ENCODE data around the gene CSNK1E.

CSNK1E gene

DNA sequence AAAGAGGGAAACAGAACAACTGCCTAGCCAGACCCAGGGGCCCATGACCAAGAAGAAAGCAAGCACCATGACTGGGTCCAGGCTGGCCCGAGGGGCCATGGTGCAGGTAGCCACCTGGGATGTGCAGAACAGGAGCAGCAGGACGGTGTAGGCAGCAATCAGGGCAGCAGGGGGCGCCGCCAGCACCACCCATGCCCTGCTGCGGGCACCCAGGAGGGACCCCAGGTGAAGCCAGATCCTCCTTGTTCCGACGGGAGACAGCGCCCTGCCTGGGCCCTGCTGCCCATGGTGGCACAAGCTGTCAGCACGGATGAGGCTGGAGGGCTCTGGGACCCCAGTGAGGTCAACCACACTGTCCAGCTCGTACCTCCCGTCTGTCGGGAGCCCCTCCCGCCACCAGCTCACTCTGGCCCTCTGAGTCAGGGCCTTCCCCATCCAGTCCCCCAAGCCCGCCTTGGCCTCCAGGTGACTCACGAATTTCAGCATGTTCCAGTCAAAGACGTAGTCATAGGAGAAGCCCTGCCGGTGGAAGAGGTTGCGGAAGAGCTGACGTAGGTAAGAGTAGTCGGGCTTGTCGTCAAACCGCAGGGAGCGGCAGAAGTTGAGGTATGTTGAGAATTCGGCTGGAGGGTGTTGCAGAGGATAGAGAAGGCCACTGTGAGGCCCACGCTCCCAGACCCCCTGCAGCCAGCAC, 18.8 kb downstream of the CSNK1E start:
- no peaks in the 10 kb centered on the region for H3K27me3 ChIP-seq (ENCODE audit: insufficient read depth, low read length)
- no peak overlapping the region for H2AK5ac ChIP-seq (ENCODE audit: low read length)
- peak overlapping the region; percentile 37 for H2BK5ac ChIP-seq (ENCODE audit: low read depth, low read length, poor library complexity)
- H2BK12ac ChIP-seq (ENCODE audit: low read length) = peak overlapping the region; percentile 0
- H3K79me1 ChIP-seq (ENCODE audit: low read length) = peaks cover 19% of the 10 kb centered on the region
- no peak overlapping the region for H3K4me2 ChIP-seq (ENCODE audit: low read length)
- H3K79me2 ChIP-seq (ENCODE audit: control insufficient read depth, insufficient read depth, low read length, poor library complexity) = peaks cover 2% of the 10 kb centered on the region
- no peak overlapping the region for H3K23ac ChIP-seq (ENCODE audit: low read length)
- H2BK120ac ChIP-seq (ENCODE audit: insufficient read depth, low read length, poor library complexity) = peak overlapping the region; percentile 0
- peak overlapping the region; percentile 27 for H3K4me3 ChIP-seq (ENCODE audit: low read depth, low read length)
- H3K9me3 ChIP-seq (ENCODE audit: insufficient read depth, low read depth, low read length) = no peaks in the 10 kb centered on the region
- WGBS (ENCODE audit: extremely low coverage, insufficient coverage, insufficient read length) = no CpG with 5 or more reads among the region's 25 CpGs
- H4K12ac ChIP-seq (ENCODE audit: low read depth, low read length) = no peak overlapping the region
- peak overlapping the region; percentile 54 for H4K91ac ChIP-seq (ENCODE audit: low read depth, low read length)
- H3K14ac ChIP-seq (ENCODE audit: low read length) = peak overlapping the region; percentile 5
- H3K36me3 ChIP-seq (ENCODE audit: control insufficient read depth in 1 of 2, insufficient read depth in 2 of 2, low read length in 2 of 2) = peaks cover 97% of the 10 kb centered on the region in 2 experiments
- H4K8ac ChIP-seq (ENCODE audit: low read depth, low read length) = peak overlapping the region; percentile 50
- H3K9ac ChIP-seq (ENCODE audit: low read length) = no peak overlapping the region
- no peak overlapping the region for H2AFZ ChIP-seq (ENCODE audit: insufficient read depth, low read length, poor library complexity)
- peak overlapping the region; percentile 4 for H3K18ac ChIP-seq (ENCODE audit: low read length)
- H3K27ac ChIP-seq (ENCODE audit: low read depth, low read length) = peak overlapping the region; percentile 82
- peaks cover 30 to 31% of the 10 kb centered on the region in 2 experiments for H3K4me1 ChIP-seq (ENCODE audit: control insufficient read depth in 1 of 2, insufficient read depth in 2 of 2, low read length in 2 of 2)
- peak overlapping the region; percentile 0 for H3K4ac ChIP-seq (ENCODE audit: low read depth, low read length)
- DNase-seq = peak; percentile 99

DNA sequence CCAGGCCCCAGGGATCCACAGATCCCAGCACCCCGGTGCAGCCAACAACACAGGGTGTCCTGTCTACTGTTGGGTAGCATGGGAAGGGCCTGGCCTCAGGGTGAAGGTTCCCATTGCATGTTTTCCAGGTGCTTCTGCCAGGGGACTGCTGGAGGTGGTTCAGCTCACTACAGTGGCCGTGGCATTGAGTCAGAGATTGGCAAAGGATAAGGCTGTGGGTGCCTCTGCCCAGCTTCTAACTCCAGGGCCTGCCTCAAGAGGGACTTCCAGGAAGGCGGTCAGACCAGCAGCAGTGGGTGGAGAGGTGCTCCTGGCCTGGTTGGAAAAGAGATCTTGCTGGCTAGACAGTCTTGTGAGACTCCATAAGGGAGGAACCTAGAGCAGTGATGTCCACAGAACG, 20.9 kb downstream of the CSNK1E start:
- WGBS (ENCODE audit: extremely low coverage, insufficient coverage, insufficient read length) = no CpG with 5 or more reads among the region's 4 CpGs
- no peak overlapping the region for H3K23ac ChIP-seq (ENCODE audit: low read length)

DNA sequence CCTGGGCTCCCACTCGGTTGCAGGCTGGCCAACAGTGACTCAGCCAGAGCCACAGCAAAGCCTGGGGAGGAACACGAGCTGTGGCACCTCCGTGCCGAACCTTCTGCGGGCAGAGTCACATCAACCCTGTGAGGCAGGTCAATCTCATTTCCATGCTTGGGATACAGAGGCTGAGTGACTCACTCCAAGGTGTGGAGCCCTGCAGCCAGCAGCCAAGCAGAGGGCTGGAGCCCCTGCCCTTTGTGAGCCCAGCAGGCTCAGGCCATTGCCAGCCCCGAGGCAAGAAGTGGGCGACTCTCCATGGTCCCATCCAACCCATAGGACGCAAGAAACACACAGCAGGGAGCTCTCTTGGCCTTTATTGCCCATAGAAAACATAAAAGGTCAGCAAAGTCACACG, 21.4 kb downstream of the CSNK1E start:
- Histone ChIP-seq H3K14ac (ENCODE audit: low read length) (no peak overlapping the region), H2BK12ac (ENCODE audit: low read length) (no peak overlapping the region), H2BK5ac (ENCODE audit: low read depth, low read length, poor library complexity) (no peak overlapping the region), H2AFZ (ENCODE audit: insufficient read depth, low read length, poor library complexity) (no peak overlapping the region), H3K18ac (ENCODE audit: low read length) (peak overlapping the region; percentile 30), H3K9ac (ENCODE audit: low read length) (no peak overlapping the region), H3K79me2 (ENCODE audit: control insufficient read depth, insufficient read depth, low read length, poor library complexity) (peaks cover 3% of the 10 kb centered on the region), H4K12ac (ENCODE audit: low read depth, low read length) (no peak overlapping the region), H4K91ac (ENCODE audit: low read depth, low read length) (no peak overlapping the region), H3K4me2 (ENCODE audit: low read length) (no peak overlapping the region), H3K36me3 (ENCODE audit: control insufficient read depth in 1 of 2, insufficient read depth in 2 of 2, low read length in 2 of 2) (peaks cover 93% of the 10 kb centered on the region in 2 experiments), H3K9me3 (ENCODE audit: insufficient read depth, low read depth, low read length) (no peaks in the 10 kb centered on the region), H2AK5ac (ENCODE audit: low read length) (no peak overlapping the region), H3K4me3 (ENCODE audit: low read depth, low read length) (no peak overlapping the region), H3K27ac (ENCODE audit: low read depth, low read length) (no peak overlapping the region), H3K27me3 (ENCODE audit: insufficient read depth, low read length) (no peaks in the 10 kb centered on the region), H3K23ac (ENCODE audit: low read length) (no peak overlapping the region), H4K8ac (ENCODE audit: low read depth, low read length) (no peak overlapping the region), H3K4ac (ENCODE audit: low read depth, low read length) (no peak overlapping the region), H2BK120ac (ENCODE audit: insufficient read depth, low read length, poor library complexity) (no peak overlapping the region), H3K79me1 (ENCODE audit: low read length) (peaks cover 22% of the 10 kb centered on the region), H3K4me1 (ENCODE audit: control insufficient read depth in 1 of 2, insufficient read depth in 2 of 2, low read length in 2 of 2) (peaks cover 45% of the 10 kb centered on the region in 2 experiments)
- no CpG with 5 or more reads among the region's 9 CpGs for WGBS (ENCODE audit: extremely low coverage, insufficient coverage, insufficient read length)
- peak; percentile 61 to 63 for DNase-seq

More for the DNA sequence above, 20.9 kb downstream of the CSNK1E start:
- Histone ChIP-seq H3K4me1 (ENCODE audit: control insufficient read depth in 1 of 2, insufficient read depth in 2 of 2, low read length in 2 of 2) (peaks cover 41% of the 10 kb centered on the region in 2 experiments), H3K9ac (ENCODE audit: low read length) (no peak overlapping the region), H3K27ac (ENCODE audit: low read depth, low read length) (no peak overlapping the region), H3K9me3 (ENCODE audit: insufficient read depth, low read depth, low read length) (no peaks in the 10 kb centered on the region), H4K91ac (ENCODE audit: low read depth, low read length) (no peak overlapping the region), H3K14ac (ENCODE audit: low read length) (no peak overlapping the region), H3K79me1 (ENCODE audit: low read length) (peaks cover 22% of the 10 kb centered on the region), H4K8ac (ENCODE audit: low read depth, low read length) (no peak overlapping the region), H3K18ac (ENCODE audit: low read length) (peak overlapping the region; percentile 3), H2BK120ac (ENCODE audit: insufficient read depth, low read length, poor library complexity) (no peak overlapping the region), H3K4me2 (ENCODE audit: low read length) (no peak overlapping the region), H4K12ac (ENCODE audit: low read depth, low read length) (no peak overlapping the region), H2BK12ac (ENCODE audit: low read length) (peak overlapping the region; percentile 3), H3K36me3 (ENCODE audit: control insufficient read depth in 1 of 2, insufficient read depth in 2 of 2, low read length in 2 of 2) (peaks cover 93% of the 10 kb centered on the region in 2 experiments), H3K79me2 (ENCODE audit: control insufficient read depth, insufficient read depth, low read length, poor library complexity) (peaks cover 3% of the 10 kb centered on the region), H2BK5ac (ENCODE audit: low read depth, low read length, poor library complexity) (no peak overlapping the region), H3K4me3 (ENCODE audit: low read depth, low read length) (no peak overlapping the region), H3K27me3 (ENCODE audit: insufficient read depth, low read length) (no peaks in the 10 kb centered on the region), H3K4ac (ENCODE audit: low read depth, low read length) (no peak overlapping the region), H2AK5ac (ENCODE audit: low read length) (no peak overlapping the region), H2AFZ (ENCODE audit: insufficient read depth, low read length, poor library complexity) (no peak overlapping the region)
- DNase-seq = no peak

DNA sequence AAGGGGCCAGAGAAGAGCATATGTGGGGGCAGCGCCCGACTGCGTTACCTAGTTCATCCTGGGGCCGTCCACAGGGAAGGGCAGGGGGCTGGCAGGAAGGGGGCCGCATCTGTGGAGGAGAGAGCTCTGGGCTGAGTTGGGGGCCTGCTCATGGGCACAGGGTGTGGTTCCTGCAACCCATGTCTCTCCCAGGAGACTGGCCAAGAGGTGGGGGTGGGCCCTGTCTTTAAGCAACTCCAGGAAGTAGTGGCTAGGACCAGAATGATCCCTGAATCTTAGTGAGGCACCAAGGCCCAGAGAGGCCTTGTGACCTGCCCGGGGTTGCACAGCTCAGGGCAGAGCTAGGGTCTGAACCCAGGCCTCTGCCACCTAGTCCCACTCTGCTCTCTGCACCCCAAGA, 21.9 kb downstream of the CSNK1E start:
- H2AFZ ChIP-seq (ENCODE audit: insufficient read depth, low read length, poor library complexity) = no peak overlapping the region
- H3K9me3 ChIP-seq (ENCODE audit: insufficient read depth, low read depth, low read length) = no peaks in the 10 kb centered on the region
- H3K36me3 ChIP-seq (ENCODE audit: control insufficient read depth in 1 of 2, insufficient read depth in 2 of 2, low read length in 2 of 2) = peaks cover 88 to 91% of the 10 kb centered on the region in 2 experiments
- H3K4me1 ChIP-seq (ENCODE audit: control insufficient read depth in 1 of 2, insufficient read depth in 2 of 2, low read length in 2 of 2) = peaks cover 41 to 42% of the 10 kb centered on the region in 2 experiments
- H3K9ac ChIP-seq (ENCODE audit: low read length) = no peak overlapping the region
- H2BK12ac ChIP-seq (ENCODE audit: low read length) = peak overlapping the region; percentile 1
- no peak overlapping the region for H4K12ac ChIP-seq (ENCODE audit: low read depth, low read length)
- no peak overlapping the region for H3K14ac ChIP-seq (ENCODE audit: low read length)
- H3K23ac ChIP-seq (ENCODE audit: low read length) = no peak overlapping the region
- peaks cover 3% of the 10 kb centered on the region for H3K79me2 ChIP-seq (ENCODE audit: control insufficient read depth, insufficient read depth, low read length, poor library complexity)
- H3K27me3 ChIP-seq (ENCODE audit: insufficient read depth, low read length) = no peaks in the 10 kb centered on the region
- H2BK120ac ChIP-seq (ENCODE audit: insufficient read depth, low read length, poor library complexity) = no peak overlapping the region
- no peak overlapping the region for H4K8ac ChIP-seq (ENCODE audit: low read depth, low read length)
- H3K4ac ChIP-seq (ENCODE audit: low read depth, low read length) = no peak overlapping the region
- H2BK5ac ChIP-seq (ENCODE audit: low read depth, low read length, poor library complexity) = no peak overlapping the region
- peaks cover 22% of the 10 kb centered on the region for H3K79me1 ChIP-seq (ENCODE audit: low read length)
- H3K27ac ChIP-seq (ENCODE audit: low read depth, low read length) = no peak overlapping the region
- no peak overlapping the region for H4K91ac ChIP-seq (ENCODE audit: low read depth, low read length)
- no peak overlapping the region for H3K4me2 ChIP-seq (ENCODE audit: low read length)
- no peak overlapping the region for H3K4me3 ChIP-seq (ENCODE audit: low read depth, low read length)
- WGBS (ENCODE audit: extremely low coverage, insufficient coverage, insufficient read length) = no CpG with 5 or more reads among the region's 6 CpGs
- H2AK5ac ChIP-seq (ENCODE audit: low read length) = no peak overlapping the region
- DNase-seq = no peak
- H3K18ac ChIP-seq (ENCODE audit: low read length) = peak overlapping the region; percentile 35
